ES-I3 (cell line): ENCODE measurements around the gene CREBBP.

Experiments used
- H3K36me3 ChIP-seq: 2 replicates; pipeline ENCODE4 v1.6.1; 2013; ENCODE audit warnings: mild to moderate bottlenecking, low read length, control low read depth, moderate library complexity; ENCODE audit not compliant: insufficient read depth
- H3K4me1 ChIP-seq: 2 replicates; pipeline ENCODE4 v1.6.1; 2013; ENCODE audit warnings: mild to moderate bottlenecking, control low read depth, low read length; ENCODE audit not compliant: insufficient read depth
- H3K9ac ChIP-seq: 2 replicates; pipeline ENCODE4 v1.6.1; 2013; ENCODE audit warnings: low read depth, mild to moderate bottlenecking, low read length, moderate library complexity
- H3K9me3 ChIP-seq: 2 replicates; pipeline ENCODE4 v1.6.1; 2013; ENCODE audit warnings: mild to moderate bottlenecking, low read length, moderate library complexity; ENCODE audit not compliant: control insufficient read depth, insufficient read depth

Gene CREBBP

DNA sequence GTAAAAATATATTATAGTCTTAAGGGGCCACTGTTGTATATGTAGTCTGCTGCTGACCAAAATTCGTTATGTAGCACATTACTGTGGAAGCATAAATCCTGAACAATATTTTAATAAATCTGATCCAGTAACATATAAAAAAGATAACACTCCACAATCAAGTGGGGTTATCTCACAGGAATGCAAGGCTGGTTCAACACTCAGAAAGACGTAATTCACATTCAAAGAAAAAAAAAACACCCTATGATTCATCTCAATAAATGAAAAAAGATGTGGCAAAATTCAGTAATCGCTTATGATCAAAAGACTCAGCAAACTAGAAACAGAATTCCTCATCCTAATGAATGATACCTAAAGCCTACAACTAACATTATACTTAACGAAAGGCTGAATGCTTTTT lies 47.8 kb downstream of the CREBBP start:
- H3K36me3 ChIP-seq = peaks cover 2% of the 10 kb centered on the region; the same call in 1 of the 2 replicates

GRCh38 chr16:3830625-3831254 lies 49.8 kb downstream of the CREBBP start:
- Histone ChIP-seq H3K4me1 (no peaks in the 10 kb centered on the region; the same call in 1 of the 2 replicates), H3K36me3 (no peaks in the 10 kb centered on the region)

More for the DNA sequence above, 47.8 kb downstream of the CREBBP start:
- Histone ChIP-seq H3K9me3 (peaks cover 3% of the 10 kb centered on the region; the same call in 1 of the 2 replicates), H3K9ac (no peak overlapping the region), H3K4me1 (no peaks in the 10 kb centered on the region; the same call in 1 of the 2 replicates)

DNA sequence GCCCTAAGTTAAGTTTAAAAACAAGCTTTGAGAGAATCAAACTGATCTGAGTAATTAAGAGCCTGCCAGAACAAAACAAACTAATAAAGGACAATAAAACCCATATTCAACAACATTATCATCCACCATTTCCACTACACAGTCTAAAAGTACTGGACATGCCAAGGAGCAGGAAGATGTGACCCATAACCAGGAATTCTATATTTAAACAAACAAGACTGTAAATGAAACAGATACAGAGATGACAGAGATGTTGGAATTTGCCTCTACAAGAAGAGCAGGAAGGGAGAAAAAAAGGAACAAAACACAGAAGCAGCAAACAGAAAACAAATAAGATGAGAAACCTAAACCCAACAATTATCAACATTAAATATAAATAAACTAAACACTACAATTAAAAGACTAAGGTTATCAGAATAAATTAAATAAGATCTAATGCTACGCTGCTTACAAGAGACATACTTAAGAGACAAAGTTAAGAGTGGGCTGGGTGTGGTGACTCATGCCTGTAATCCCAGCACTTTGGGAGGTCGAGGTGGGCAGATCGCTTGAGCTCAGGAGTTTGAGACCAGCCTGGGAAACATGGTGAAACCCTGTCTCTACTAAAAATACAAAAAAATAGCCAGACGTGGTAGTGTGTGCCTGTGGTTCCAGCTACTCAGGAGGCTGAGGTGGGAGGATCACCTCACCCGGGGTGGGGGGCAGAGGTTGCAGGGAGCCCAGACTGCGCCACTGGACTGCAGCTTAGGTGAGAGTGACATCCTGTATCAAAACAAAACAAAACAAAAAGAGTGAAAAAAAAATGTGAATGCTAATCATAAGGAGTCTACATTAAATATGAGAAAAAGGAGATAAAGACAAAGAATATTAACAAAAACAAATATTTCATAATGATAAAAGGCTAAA lies 50.6 kb downstream of the CREBBP start:
- peaks cover 3% of the 10 kb centered on the region; the same call in 1 of the 2 replicates for H3K9me3 ChIP-seq
- no peaks in the 10 kb centered on the region for H3K36me3 ChIP-seq
- no peaks in the 10 kb centered on the region; the same call in 1 of the 2 replicates for H3K4me1 ChIP-seq
- H3K9ac ChIP-seq = no peak overlapping the region

More at GRCh38 chr16:3830625-3831254, 49.8 kb downstream of the CREBBP start:
- peaks cover 3% of the 10 kb centered on the region; the same call in 1 of the 2 replicates for H3K9me3 ChIP-seq
- no peak overlapping the region for H3K9ac ChIP-seq

DNA sequence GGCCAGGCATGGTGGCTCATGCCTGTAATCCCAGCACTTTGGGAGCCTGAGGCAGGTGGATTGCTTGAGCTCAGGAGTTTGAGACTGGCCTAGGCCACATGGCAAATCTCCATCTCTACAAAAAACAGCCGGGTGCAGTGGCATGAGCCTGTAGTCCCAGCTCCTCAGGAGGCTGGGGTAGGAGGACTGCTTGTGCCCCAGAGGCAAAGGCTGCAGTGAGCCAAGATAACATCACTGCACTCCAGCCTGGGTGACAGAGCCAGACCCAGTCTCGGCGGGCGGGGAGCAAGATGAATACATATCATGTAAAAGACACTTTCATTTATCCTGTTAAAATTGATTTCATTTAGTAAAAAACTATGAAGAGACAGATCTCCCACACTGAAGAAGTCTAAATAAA lies 54.6 kb downstream of the CREBBP start:
- no peak overlapping the region for H3K9ac ChIP-seq
- H3K36me3 ChIP-seq = no peaks in the 10 kb centered on the region
- peaks cover 7% of the 10 kb centered on the region for H3K4me1 ChIP-seq
- H3K9me3 ChIP-seq = no peaks in the 10 kb centered on the region

GRCh38 chr16:3825103-3825502 lies 55.4 kb downstream of the CREBBP start:
- Histone ChIP-seq H3K4me1 (peaks cover 7% of the 10 kb centered on the region), H3K36me3 (no peaks in the 10 kb centered on the region), H3K9ac (no peak overlapping the region), H3K9me3 (no peaks in the 10 kb centered on the region)

- Histone ChIP-seq H3K9me3 (no peaks in the 10 kb centered on the region), H3K36me3 (no peaks in the 10 kb centered on the region), H3K9ac (no peak overlapping the region), H3K4me1 (peaks cover 7% of the 10 kb centered on the region; the same call in 1 of the 2 replicates)
Observed at GRCh38 chr16:3824121-3824795, 56.3 kb downstream of the CREBBP start.

GRCh38 chr16:3823427-3823826 lies 57.1 kb downstream of the CREBBP start:
- H3K9ac ChIP-seq = no peak overlapping the region
- H3K4me1 ChIP-seq = peaks cover 7% of the 10 kb centered on the region; the same call in 1 of the 2 replicates
- H3K9me3 ChIP-seq = no peaks in the 10 kb centered on the region

DNA sequence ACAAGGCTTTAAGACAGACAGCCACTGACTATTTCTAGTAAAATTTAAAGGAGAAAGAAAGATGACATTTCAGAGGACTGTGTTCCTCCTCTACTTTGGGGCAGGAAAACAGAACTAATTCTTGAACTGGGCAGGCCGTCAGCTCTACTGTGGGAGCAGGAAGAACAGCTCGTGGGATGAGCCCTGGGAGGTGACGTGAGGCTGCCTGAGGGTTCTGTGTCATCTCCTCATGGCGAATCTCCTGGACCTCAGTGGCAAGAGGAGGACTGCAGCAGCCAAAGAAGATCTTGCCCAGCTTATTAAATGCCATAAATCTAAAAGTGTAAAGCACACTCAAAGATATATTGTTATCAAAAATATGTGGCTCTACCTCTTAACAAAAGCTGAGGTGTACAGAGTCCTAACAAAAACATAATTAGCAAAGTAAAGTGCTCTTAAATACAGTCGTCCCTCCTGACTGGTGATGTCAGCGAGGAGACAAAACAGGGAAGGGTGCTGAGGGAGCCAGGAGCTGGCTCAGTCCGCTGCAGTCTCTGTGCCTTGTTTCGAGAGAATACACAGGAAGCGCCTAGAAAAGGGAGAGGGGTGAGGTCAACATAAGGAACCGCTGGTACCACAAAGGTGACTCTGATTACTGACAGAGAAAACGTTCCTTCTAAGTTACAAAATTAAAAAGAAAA lies 58.0 kb downstream of the CREBBP start:
- peaks cover 7% of the 10 kb centered on the region; the same call in 1 of the 2 replicates for H3K4me1 ChIP-seq
- H3K36me3 ChIP-seq = no peaks in the 10 kb centered on the region
- H3K9me3 ChIP-seq = no peaks in the 10 kb centered on the region
- H3K9ac ChIP-seq = no peak overlapping the region

More at GRCh38 chr16:3823427-3823826, 57.1 kb downstream of the CREBBP start:
- H3K36me3 ChIP-seq = no peaks in the 10 kb centered on the region

DNA sequence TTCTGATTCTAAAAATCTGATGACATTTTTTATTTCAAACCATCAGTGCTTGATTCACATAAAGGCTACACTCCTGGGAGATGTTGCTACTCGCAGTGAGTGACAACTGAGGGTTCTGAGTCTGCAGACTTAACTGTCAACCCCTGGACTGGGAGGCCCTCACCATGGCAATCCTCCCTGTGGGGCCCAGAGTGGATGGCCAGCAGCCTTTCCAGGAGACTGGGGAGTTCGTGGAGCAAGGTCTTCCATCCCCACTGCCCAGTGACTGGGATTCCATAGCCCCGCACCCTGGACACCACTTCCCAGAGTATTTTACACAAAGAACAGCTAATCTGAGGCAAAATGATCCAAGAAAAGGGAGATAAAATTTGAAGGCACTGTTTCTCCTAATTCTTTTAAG lies 59.3 kb downstream of the CREBBP start:
- Histone ChIP-seq H3K4me1 (peaks cover 11% of the 10 kb centered on the region), H3K9me3 (no peaks in the 10 kb centered on the region), H3K9ac (no peak overlapping the region), H3K36me3 (no peaks in the 10 kb centered on the region)

DNA sequence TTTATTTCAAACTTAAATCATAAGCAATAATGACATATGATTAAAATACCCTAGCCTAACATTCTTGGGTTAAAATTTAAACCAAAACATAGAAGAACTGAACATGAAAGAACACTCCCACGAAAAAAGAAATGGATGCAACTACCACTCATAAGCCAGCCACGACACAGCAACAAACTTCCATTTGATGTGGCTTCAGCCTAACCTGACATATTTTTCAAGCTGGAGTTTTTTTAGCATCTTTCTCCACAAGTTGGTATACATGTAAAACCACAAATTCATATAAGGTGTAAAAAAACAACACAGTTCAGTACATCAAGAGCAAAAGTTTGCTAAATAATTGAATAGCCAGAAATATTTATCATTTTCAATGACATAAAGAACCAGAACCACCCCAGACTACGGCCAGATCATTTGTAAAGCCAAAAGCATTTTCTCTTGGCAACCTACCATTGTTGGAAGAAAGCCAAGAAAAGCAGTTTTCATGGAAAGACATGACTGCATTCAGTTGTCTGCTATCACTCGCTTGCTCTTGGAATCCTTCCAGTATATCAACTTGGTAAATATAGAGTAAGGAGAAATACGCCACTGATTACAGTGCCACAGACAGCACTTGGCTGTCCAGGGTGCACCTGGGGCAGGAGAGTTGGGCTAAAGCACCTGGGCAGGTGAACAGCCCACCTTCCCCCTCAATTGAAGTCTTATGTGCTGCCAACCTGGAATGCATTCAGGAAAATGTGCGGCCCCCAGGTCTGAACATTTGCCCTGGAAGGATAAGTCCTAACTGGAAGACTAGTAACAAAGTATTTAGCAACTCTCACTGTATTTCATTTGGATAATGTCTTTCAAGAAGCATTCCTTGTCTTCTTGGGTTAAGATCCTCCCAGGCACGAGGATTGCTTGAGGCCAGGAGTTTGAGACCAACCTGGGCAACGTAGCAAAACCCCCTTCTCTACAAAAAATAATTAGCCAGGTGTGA lies 60.5 kb downstream of the CREBBP start:
- Histone ChIP-seq H3K4me1 (peaks cover 12% of the 10 kb centered on the region), H3K9me3 (no peaks in the 10 kb centered on the region), H3K36me3 (no peaks in the 10 kb centered on the region), H3K9ac (no peak overlapping the region)

- Histone ChIP-seq H3K36me3 (no peaks in the 10 kb centered on the region), H3K9ac (no peak overlapping the region), H3K4me1 (peaks cover 12% of the 10 kb centered on the region), H3K9me3 (no peaks in the 10 kb centered on the region)
Observed at GRCh38 chr16:3819175-3819527, 61.4 kb downstream of the CREBBP start.

DNA sequence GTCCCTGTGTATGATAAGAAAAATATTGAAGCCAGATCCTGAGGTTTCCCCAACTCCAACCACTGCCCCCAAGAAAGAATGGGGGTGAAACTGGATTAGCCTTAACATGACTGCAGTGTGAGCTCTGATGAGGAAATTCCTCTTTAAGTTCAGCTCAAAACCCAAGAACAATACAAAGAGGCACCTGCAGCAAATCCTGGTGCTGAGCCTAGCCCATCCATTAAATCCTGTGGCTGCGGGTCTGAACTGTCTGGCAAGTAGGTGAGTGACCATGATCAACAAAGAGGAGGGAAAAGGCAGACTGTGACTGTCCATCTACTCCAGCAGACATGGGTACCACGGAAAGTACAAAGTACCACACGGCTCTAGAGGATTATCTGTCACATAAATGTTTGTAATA lies 64.2 kb downstream of the CREBBP start:
- H3K9me3 ChIP-seq = no peaks in the 10 kb centered on the region
- H3K9ac ChIP-seq = no peak overlapping the region
- peaks cover 5% of the 10 kb centered on the region; the same call in 1 of the 2 replicates for H3K4me1 ChIP-seq
- H3K36me3 ChIP-seq = no peaks in the 10 kb centered on the region

- Histone ChIP-seq H3K9me3 (no peaks in the 10 kb centered on the region), H3K36me3 (no peaks in the 10 kb centered on the region), H3K9ac (no peak overlapping the region), H3K4me1 (peaks cover 12% of the 10 kb centered on the region)
Observed at GRCh38 chr16:3814755-3815154, 65.8 kb downstream of the CREBBP start.
